ENCODE data around the gene HIPK4. TPM values are rescaled to one million over a fixed set of nuclear protein-coding genes. Genes with fewer than 3 reads are reported as not detected.
A peak's percentile ranks its signal among the peaks of the same experiment; 100 is the strongest.

The HIPK4 gene
- total and polyA plus RNA-seq, 9 of the 15 experiments (the other 6 are each of a cell fraction or from before 2014, with no cell fraction given): 0.06 to 0.09 TPM; not detected in 7

- no peak for TF ChIP-seq SRSF7 (optimal IDR thresholded peaks at IDR 0.05; ENCODE audit: low read depth, low read length)
- no peak for TF ChIP-seq CREBBP (IDR thresholded peaks at IDR 0.05; ENCODE audit: low read depth, low read length)
- 0 out of 2 replicates have a peak, but pooled peaks have one; percentile 5 for TF ChIP-seq NFIC (IDR thresholded peaks at IDR 0.05)
- TF ChIP-seq, protein P1, sequence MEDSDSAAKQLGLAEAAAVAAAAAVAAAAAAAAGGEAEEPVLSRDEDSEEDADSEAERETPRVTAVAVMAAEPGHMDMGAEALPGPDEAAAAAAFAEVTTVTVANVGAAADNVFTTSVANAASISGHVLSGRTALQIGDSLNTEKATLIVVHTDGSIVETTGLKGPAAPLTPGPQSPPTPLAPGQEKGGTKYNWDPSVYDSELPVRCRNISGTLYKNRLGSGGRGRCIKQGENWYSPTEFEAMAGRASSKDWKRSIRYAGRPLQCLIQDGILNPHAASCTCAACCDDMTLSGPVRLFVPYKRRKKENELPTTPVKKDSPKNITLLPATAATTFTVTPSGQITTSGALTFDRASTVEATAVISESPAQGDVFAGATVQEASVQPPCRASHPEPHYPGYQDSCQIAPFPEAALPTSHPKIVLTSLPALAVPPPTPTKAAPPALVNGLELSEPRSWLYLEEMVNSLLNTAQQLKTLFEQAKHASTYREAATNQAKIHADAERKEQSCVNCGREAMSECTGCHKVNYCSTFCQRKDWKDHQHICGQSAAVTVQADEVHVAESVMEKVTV (CRISPR knock-in tag; IDR thresholded peaks at IDR 0.05): no peak
- TF ChIP-seq KDM1A (IDR thresholded peaks at IDR 0.05): peak; percentile 74 to 78
- TF ChIP-seq JUND (IDR thresholded peaks at IDR 0.05; ENCODE audit: borderline replicate concordance, low read depth, low read length): no peak
- TF ChIP-seq JUND (tag; IDR thresholded peaks at IDR 0.05; ENCODE audit: borderline replicate concordance, low read depth, low read length): no peak
- no peak for TF ChIP-seq MBD1 (CRISPR knock-in tag; IDR thresholded peaks at IDR 0.05)
- no peak for TF ChIP-seq GTF2F1 (IDR thresholded peaks at IDR 0.05; ENCODE audit: low read depth, low read length)
- TF ChIP-seq HDAC1 (IDR thresholded peaks at IDR 0.05): peak in 1 of 2 experiments; percentile 43; a peak in 1 of 4 replicates
- TF ChIP-seq ZC3H8 (IDR thresholded peaks at IDR 0.05): 0 out of 2 replicates have a peak, but pooled peaks have one; percentile 49
- TF ChIP-seq MTA1 (IDR thresholded peaks at IDR 0.05; ENCODE audit: borderline replicate concordance): peak; percentile 50; the same call in 1 of the 2 replicates
- peak in 1 of 2 experiments; percentile 38; a peak in 1 of 4 replicates for TF ChIP-seq ARNT (IDR thresholded peaks at IDR 0.05)
- 0 out of 2 replicates have a peak, but pooled peaks have one; percentile 39 for TF ChIP-seq NBN (IDR thresholded peaks at IDR 0.05; ENCODE audit: low read depth)
- TF ChIP-seq PHB2 (IDR thresholded peaks at IDR 0.05; ENCODE audit: low read depth): 0 out of 2 replicates have a peak, but pooled peaks have one; percentile 33
- TF ChIP-seq RBM25 (IDR thresholded peaks at IDR 0.05; ENCODE audit: low read depth, low read length, severe bottlenecking): peak; percentile 85
- peak; percentile 70; the same call in 1 of the 2 replicates for TF ChIP-seq ELF4 (CRISPR knock-in tag; IDR thresholded peaks at IDR 0.05)
- TF ChIP-seq BRF2 (IDR thresholded peaks at IDR 0.05; ENCODE audit: borderline replicate concordance, insufficient read depth, insufficient read length): no peak
- no peak for TF ChIP-seq GATAD2A (IDR thresholded peaks at IDR 0.05)
- TF ChIP-seq, protein P2, sequence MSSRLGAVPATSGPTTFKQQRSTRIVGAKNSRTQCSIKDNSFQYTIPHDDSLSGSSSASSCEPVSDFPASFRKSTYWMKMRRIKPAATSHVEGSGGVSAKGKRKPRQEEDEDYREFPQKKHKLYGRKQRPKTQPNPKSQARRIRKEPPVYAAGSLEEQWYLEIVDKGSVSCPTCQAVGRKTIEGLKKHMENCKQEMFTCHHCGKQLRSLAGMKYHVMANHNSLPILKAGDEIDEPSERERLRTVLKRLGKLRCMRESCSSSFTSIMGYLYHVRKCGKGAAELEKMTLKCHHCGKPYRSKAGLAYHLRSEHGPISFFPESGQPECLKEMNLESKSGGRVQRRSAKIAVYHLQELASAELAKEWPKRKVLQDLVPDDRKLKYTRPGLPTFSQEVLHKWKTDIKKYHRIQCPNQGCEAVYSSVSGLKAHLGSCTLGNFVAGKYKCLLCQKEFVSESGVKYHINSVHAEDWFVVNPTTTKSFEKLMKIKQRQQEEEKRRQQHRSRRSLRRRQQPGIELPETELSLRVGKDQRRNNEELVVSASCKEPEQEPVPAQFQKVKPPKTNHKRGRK (tag; IDR thresholded peaks at IDR 0.05): peak; percentile 96
- TF ChIP-seq LARP7 (IDR thresholded peaks at IDR 0.05): peak; percentile 85; the same call in 1 of the 2 replicates
- 0 out of 2 replicates have a peak, but pooled peaks have one; percentile 46 for TF ChIP-seq ARID2 (IDR thresholded peaks at IDR 0.05)
- TF ChIP-seq SIN3A (IDR thresholded peaks at IDR 0.05; ENCODE audit: borderline replicate concordance in 2 of 2, control insufficient read depth in 1 of 2, low read depth in 2 of 2, low read length in 2 of 2): no peak
- no peak for TF ChIP-seq ZNF24 (IDR thresholded peaks at IDR 0.05)
- TF ChIP-seq ESRRA (IDR thresholded peaks at IDR 0.05; ENCODE audit: borderline replicate concordance, low read depth): no peak
- TF ChIP-seq CBFB (CRISPR knock-in tag; IDR thresholded peaks at IDR 0.05): no peak
- TF ChIP-seq DPF2 (IDR thresholded peaks at IDR 0.05): peak; percentile 51
Observed at GRCh38 chr19:40418040-40418439, 28.1 kb upstream of the HIPK4 start (continued).

All from K562 (cell line).